ENCODE data around the gene LRRC51.

Gene LRRC51

DNA sequence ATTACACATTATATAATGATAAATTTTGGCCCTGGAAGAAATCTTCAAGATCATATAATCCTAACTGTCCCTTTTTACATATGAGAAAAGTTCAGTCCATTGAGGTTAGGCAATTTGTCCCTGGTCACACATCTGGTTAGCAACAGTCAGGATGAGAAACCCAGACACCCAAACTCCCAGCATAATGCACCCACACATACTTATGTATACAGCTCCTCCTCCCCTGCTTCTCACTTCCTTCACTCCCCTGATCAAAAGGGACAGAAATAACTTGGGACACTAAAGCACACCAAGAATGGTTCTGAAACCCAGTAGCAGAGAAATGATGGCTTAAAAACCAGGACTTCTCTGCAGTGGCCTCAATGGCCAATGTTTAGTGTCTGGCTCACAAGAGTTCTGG, 11.4 kb upstream of the LRRC51 start:
- FAIRE-seq (peak; percentile 5), DNase-seq (ENCODE audit: insufficient read length, low spot score) (no peak)
- no peak for TF ChIP-seq POU2F2 (IDR thresholded peaks at IDR 0.05; ENCODE audit: low read depth, low read length)
- TF ChIP-seq SPI1 (IDR thresholded peaks at IDR 0.05; ENCODE audit: low read depth, low read length), result peak; percentile 58
- no peak for TF ChIP-seq PAX5 (IDR thresholded peaks at IDR 0.05; ENCODE audit: insufficient read depth, low read length, severe bottlenecking)
- TF ChIP-seq POLR2A (IDR thresholded peaks at IDR 0.05; ENCODE audit: low read depth, low read length), result no peak

DNA sequence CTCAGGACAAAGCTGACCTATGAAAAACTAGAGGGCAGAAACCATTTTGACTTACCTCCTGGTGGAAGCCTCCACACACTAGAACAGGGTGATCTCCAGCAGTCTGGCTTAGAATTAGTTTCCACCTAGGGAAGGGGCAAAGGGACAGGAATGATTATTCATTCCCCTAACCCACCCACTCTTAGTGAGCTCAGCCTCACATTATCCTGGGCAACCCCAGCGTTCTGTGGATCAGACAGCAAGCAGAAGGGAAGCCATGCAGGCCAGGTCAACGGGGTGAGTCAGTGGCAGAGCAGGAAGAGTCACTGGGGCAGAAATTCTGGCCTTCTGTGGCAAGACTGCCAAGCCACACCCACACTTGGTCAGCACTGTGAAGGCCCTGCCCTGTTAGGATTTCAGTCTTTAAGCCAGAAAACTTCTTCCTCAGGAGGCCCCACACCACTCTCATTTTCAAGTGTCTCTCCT, 10.8 kb upstream of the LRRC51 start:
- DNase-seq (ENCODE audit: insufficient read length, low spot score), result no peak
- TF ChIP-seq TAF1 (IDR thresholded peaks at IDR 0.05; ENCODE audit: low read depth, low read length) (no peak), POLR2A (IDR thresholded peaks at IDR 0.05; ENCODE audit: low read depth, low read length) (0 out of 2 replicates have a peak, but pooled peaks have one; percentile 36)
- peak; percentile 75 for FAIRE-seq

DNA sequence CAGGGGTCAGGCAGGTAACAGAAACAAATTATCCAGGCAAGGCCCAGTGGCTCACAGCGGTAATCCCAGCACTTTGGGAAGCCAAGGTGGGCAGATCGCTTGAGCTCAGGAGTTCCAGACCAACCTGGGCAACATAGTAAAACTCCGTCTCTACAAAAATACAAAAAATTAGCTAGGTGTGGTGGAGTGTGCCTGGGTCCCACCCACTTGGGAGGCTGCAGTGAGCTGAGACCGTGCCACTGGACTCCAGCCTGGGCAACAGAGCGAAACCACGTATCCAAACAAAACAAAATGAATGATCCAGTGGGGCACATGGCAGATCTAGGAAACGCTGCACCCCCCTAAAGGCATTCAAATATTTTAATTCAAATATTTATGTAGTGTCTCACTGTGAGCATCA, 10.2 kb upstream of the LRRC51 start:
- FAIRE-seq (no peak), DNase-seq (ENCODE audit: insufficient read length, low spot score) (no peak)
- no peak for TF ChIP-seq TAF1 (IDR thresholded peaks at IDR 0.05; ENCODE audit: low read depth, low read length)
- no peak for TF ChIP-seq POLR2AphosphoS5 (IDR thresholded peaks at IDR 0.05; ENCODE audit: low read depth, low read length)
- TF ChIP-seq POU2F2 (IDR thresholded peaks at IDR 0.05; ENCODE audit: low read depth, low read length), result no peak
- TF ChIP-seq SPI1 (IDR thresholded peaks at IDR 0.05; ENCODE audit: low read depth, low read length), result no peak
- no peak for TF ChIP-seq PAX5 (IDR thresholded peaks at IDR 0.05; ENCODE audit: insufficient read depth, low read length, severe bottlenecking)
- no peak for TF ChIP-seq POLR2A (IDR thresholded peaks at IDR 0.05; ENCODE audit: low read depth, low read length)

DNA sequence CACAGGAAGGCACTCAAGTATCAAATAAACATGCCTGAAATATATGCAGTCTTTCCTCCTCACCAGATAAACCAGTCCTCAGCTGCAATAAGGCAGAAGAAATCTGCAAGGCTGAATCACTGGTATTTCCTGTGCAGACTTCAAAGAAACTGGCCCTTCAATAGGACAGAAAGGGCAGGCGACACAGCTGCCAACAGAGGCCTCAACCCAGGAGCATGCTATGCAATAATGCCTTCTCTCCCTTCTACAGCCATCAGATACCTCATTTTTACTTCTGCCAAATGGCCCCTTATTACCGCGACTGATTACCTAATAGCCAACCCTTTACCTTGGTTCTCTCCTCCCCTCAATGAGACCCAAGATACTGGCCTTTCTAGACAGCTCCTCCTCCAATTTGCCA, 8.3 kb upstream of the LRRC51 start:
- no peak for DNase-seq (ENCODE audit: insufficient read length, low spot score)
- no peak for FAIRE-seq

DNA sequence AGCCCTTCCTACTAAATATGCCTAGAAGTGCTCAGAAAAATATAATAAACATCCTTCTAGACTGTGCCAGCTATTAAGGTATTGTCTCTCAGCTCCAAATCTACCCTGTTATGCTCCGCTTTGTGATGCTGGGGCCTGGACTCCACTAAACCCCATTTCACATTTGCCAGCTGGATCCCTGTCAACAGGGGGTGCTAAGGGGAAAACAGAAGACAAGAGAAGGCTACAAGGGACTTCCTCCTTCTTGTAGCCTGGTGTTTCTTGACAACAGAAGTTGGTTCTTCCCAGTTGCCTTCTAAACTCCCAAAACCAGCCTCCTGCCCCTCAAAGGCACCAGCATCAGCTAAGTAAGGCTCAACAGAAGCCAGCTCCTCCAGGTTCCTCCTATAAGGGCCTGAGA, 5.5 kb upstream of the LRRC51 start:
- no peak for FAIRE-seq

More for the DNA sequence above, 8.3 kb upstream of the LRRC51 start:
- TF ChIP-seq PAX5 (IDR thresholded peaks at IDR 0.05; ENCODE audit: insufficient read depth, low read length, severe bottlenecking) (no peak), POU2F2 (IDR thresholded peaks at IDR 0.05; ENCODE audit: low read depth, low read length) (no peak), TAF1 (IDR thresholded peaks at IDR 0.05; ENCODE audit: low read depth, low read length) (no peak), POLR2AphosphoS5 (IDR thresholded peaks at IDR 0.05; ENCODE audit: low read depth, low read length) (no peak), SPI1 (IDR thresholded peaks at IDR 0.05; ENCODE audit: low read depth, low read length) (no peak)

DNA sequence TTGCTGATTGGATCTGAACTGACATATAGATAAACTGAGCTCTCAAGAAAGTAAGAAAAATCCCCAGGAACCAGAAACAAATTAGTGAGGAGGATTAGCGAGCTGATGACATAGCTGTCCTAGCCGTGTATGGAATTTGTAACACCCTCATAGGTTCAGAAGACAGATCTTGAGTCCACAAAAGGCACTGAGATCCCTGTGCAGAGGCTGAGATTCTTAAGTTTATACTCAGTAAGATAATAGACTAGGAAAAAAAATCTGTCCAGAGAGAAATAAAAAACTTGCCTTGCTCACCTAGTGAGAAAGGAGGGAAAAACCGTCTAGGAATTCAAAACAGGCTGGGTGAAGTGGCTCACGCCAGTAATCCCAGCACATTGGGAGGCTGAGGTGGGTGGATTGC, 4.9 kb upstream of the LRRC51 start:
- TF ChIP-seq POU2F2 (IDR thresholded peaks at IDR 0.05; ENCODE audit: low read depth, low read length) (no peak), POLR2A (IDR thresholded peaks at IDR 0.05; ENCODE audit: low read depth, low read length) (no peak)
- FAIRE-seq (no peak), DNase-seq (ENCODE audit: insufficient read length, low spot score) (no peak)

More for the DNA sequence above, 5.5 kb upstream of the LRRC51 start:
- TF ChIP-seq SPI1 (IDR thresholded peaks at IDR 0.05; ENCODE audit: low read depth, low read length) (peak; percentile 68), PAX5 (IDR thresholded peaks at IDR 0.05; ENCODE audit: insufficient read depth, low read length, severe bottlenecking) (no peak)
- DNase-seq (ENCODE audit: insufficient read length, low spot score), result no peak

DNA sequence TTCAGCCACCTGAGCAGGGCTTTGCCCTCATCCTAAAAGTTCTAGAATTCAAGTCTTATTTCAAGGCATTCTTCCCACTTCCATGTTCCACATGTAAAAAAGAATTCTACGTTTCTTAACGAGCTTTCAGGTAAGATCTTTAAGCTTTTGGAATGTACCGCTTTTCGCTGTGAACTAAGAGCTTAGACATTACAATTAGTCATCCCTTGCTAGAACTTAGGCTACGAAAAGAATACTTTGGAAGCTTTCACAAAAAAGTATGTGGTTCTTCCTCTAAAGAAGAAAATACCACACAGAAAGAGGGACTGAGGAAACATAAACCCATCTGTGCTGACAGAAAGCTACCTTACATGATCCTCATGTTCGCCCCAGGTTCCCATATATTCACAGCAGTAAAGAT, 2.2 kb upstream of the LRRC51 start:
- DNase-seq (ENCODE audit: insufficient read length, low spot score) (no peak), FAIRE-seq (no peak)
- TF ChIP-seq POU2F2 (IDR thresholded peaks at IDR 0.05; ENCODE audit: low read depth, low read length) (no peak), PAX5 (IDR thresholded peaks at IDR 0.05; ENCODE audit: insufficient read depth, low read length, severe bottlenecking) (no peak), TAF1 (IDR thresholded peaks at IDR 0.05; ENCODE audit: low read depth, low read length) (no peak), SPI1 (IDR thresholded peaks at IDR 0.05; ENCODE audit: low read depth, low read length) (no peak), POLR2AphosphoS5 (IDR thresholded peaks at IDR 0.05; ENCODE audit: low read depth, low read length) (no peak), POLR2A (IDR thresholded peaks at IDR 0.05; ENCODE audit: low read depth, low read length) (no peak)

DNA sequence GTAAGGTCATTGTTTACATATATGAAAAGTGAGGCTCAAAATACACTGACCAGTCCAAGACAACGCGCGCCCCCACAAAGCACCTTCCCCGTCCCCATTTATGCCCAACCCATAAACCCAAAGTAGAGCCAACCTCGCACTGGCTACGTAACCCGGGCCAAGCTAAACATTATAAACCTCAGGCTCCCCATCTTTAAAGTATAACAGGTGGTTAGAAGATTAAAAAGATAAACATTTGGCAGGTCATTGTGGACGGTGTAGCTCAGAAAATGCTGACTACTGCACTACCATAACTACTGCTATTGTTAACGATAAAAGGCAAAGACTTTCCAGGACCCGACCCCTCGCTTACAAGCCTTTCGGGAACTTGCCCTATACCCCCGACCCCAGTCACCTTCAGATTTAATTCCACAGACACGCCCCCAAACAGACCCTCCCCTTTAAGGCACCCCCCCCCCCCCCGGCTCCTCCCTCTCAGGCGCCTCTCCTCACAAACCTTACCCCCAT, 778 bp upstream of the LRRC51 start:
- peak; percentile 23 for FAIRE-seq
- TF ChIP-seq POLR2A (IDR thresholded peaks at IDR 0.05; ENCODE audit: low read depth, low read length) (no peak), POU2F2 (IDR thresholded peaks at IDR 0.05; ENCODE audit: low read depth, low read length) (no peak), POLR2AphosphoS5 (IDR thresholded peaks at IDR 0.05; ENCODE audit: low read depth, low read length) (no peak), PAX5 (IDR thresholded peaks at IDR 0.05; ENCODE audit: insufficient read depth, low read length, severe bottlenecking) (no peak), TAF1 (IDR thresholded peaks at IDR 0.05; ENCODE audit: low read depth, low read length) (no peak), SPI1 (IDR thresholded peaks at IDR 0.05; ENCODE audit: low read depth, low read length) (no peak)
- no peak for DNase-seq (ENCODE audit: insufficient read length, low spot score)

DNA sequence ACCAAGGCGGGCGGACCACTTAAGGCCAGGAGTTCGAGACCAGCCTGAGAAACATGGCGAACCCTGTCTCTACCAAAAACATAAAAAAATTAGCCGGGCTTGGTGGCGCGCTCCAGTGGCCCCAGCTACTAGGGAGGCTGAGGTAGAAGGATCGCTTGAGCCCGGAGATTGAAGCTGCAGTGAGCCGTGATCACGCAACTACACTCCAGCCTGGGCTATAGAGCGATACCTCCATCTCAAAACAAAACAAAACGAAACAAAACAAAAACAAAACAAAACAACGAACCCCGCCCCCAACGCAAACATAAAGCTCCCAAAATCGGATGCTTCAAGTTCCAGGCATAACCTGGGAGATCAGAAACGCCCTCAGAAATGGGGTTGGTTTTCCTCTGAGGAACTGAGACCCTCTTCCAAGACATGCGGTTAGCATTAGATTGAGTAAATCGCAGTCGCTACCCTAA, 564 bp downstream of the LRRC51 start:
- FAIRE-seq (no peak), DNase-seq (ENCODE audit: insufficient read length, low spot score) (no peak)
- TF ChIP-seq PAX5 (IDR thresholded peaks at IDR 0.05; ENCODE audit: insufficient read depth, low read length, severe bottlenecking) (no peak), POLR2A (IDR thresholded peaks at IDR 0.05; ENCODE audit: low read depth, low read length) (no peak), TAF1 (IDR thresholded peaks at IDR 0.05; ENCODE audit: low read depth, low read length) (no peak), POU2F2 (IDR thresholded peaks at IDR 0.05; ENCODE audit: low read depth, low read length) (0 out of 2 replicates have a peak, but pooled peaks have one; percentile 10), POLR2AphosphoS5 (IDR thresholded peaks at IDR 0.05; ENCODE audit: low read depth, low read length) (no peak), SPI1 (IDR thresholded peaks at IDR 0.05; ENCODE audit: low read depth, low read length) (no peak)

DNA sequence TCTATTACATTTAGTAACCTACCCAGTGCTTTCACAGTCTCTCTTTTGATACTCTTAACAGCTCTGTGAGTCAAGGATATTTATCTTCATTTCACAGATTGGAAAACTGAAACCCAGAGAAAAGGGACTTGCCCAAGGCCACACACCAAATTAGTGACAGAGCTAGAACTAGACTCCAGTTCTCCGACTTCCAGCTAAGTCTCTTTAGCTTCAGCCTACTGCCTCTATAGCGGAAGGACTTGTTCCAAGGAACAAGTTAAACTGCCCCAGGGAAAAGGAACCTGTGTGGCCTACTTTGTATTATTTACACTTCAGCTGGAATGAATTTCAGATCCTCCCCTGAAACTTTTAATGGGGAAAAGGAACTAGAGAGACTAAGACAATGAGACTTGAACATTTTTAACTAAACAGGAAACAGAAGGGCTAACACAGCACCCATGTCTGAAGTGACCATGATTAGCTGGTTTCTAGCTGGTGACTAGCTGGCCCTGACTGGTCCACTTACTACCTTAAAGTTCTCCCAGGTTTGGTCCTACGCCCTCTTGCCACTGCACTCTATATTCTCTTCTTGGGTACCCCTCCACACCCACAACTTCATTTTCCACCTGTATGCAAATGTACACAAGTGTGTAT, 1.3 kb downstream of the LRRC51 start:
- FAIRE-seq (no peak), DNase-seq (ENCODE audit: insufficient read length, low spot score) (no peak)
- TF ChIP-seq POLR2A (IDR thresholded peaks at IDR 0.05; ENCODE audit: low read depth, low read length), result no peak
